ENCODE results near the gene DPH1. TPM values are rescaled to one million over a fixed set of nuclear protein-coding genes. Genes with fewer than 3 reads are reported as not detected.

DPH1 gene
- total RNA-seq, 1 donor from 2014 or later: 35.6 TPM

GRCh38 chr17:2076087-2076984, 46.4 kb downstream of the DPH1 start:
- DNase-seq (ENCODE audit: low spot score): no peak

- DNase-seq (ENCODE audit: low spot score): no peak
These were observed 47.1 kb downstream of the DPH1 start for GRCh38 chr17:2077040-2077439.

GRCh38 chr17:2081564-2081963, 51.6 kb downstream of the DPH1 start:
- no peak for DNase-seq (ENCODE audit: low spot score)

- DNase-seq (ENCODE audit: low spot score): no peak
These were observed 52.2 kb downstream of the DPH1 start for GRCh38 chr17:2082003-2082781.

- no peak for DNase-seq (ENCODE audit: low spot score)
These were observed 53.7 kb downstream of the DPH1 start for GRCh38 chr17:2083613-2084035.

- no peak for DNase-seq (ENCODE audit: low spot score)
These were observed 54.2 kb downstream of the DPH1 start for GRCh38 chr17:2084036-2084765.

GRCh38 chr17:2084766-2085647, 55.1 kb downstream of the DPH1 start:
- DNase-seq (ENCODE audit: low spot score): no peak

GRCh38 chr17:2085648-2085949, 55.6 kb downstream of the DPH1 start:
- no peak for DNase-seq (ENCODE audit: low spot score)

- no peak for DNase-seq (ENCODE audit: low spot score)
These were observed 56.4 kb downstream of the DPH1 start for GRCh38 chr17:2086306-2086705.

GRCh38 chr17:2087597-2088211, 57.8 kb downstream of the DPH1 start:
- DNase-seq (ENCODE audit: low spot score): no peak

- no peak for DNase-seq (ENCODE audit: low spot score)
These were observed 59.1 kb downstream of the DPH1 start for GRCh38 chr17:2089021-2089422.

- no peak for DNase-seq (ENCODE audit: low spot score)
These were observed 60.3 kb downstream of the DPH1 start for GRCh38 chr17:2090210-2090641.

GRCh38 chr17:2090804-2091534, 61.0 kb downstream of the DPH1 start:
- no peak for DNase-seq (ENCODE audit: low spot score)

GRCh38 chr17:2092253-2092652, 62.3 kb downstream of the DPH1 start:
- DNase-seq (ENCODE audit: low spot score): no peak

- DNase-seq (ENCODE audit: low spot score): no peak
These were observed 63.4 kb downstream of the DPH1 start for GRCh38 chr17:2093349-2093748.
